GM21447 (cell line): ENCODE results near the gene AUTS2.
"Not testable (repeated sequence)": the region's sequence is repeated elsewhere in the genome, so short reads cannot be mapped to it uniquely, and the experiment has no call there.

Experiments
- ATAC-seq: cut with Tn5 transposase; IDR thresholded peaks from one replicate; pipeline ENCODE4 v1.9.1; 2021; ENCODE audit not compliant: unreplicated experiment

AUTS2 gene

DNA sequence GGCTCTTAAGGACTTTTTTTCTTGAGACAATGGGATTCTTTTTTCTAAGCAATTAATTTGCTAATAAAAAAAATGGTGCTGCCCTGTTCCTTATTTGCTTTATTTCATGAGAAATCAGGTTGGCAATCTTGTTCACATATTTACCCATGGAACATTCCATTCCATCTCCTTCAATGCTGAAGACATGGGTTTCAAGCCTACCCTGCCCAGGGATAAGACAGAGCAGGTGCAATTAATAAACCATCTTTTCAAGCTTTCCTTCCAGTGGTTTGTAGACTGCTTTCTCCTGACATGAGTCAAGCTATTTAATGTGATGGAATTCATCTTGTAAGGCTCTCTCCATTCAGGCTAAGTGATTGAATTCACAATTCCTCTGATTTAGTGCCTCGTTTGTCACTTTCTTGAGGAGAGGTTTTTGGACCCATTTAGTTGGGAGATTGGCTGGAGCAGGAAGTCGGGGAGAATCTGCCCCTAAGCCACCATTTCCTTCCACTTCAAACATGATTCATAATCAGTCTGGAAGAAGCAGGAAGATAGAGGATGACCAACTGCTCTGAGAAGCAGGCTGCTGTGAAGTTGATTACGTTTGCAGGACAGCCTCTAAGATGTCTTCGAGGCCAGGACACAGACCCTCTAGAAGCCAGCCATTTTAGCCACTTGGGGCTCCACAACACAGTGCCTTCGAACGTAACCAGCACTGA is 981.3 kb downstream of the AUTS2 start:
- no peak for ATAC-seq

DNA sequence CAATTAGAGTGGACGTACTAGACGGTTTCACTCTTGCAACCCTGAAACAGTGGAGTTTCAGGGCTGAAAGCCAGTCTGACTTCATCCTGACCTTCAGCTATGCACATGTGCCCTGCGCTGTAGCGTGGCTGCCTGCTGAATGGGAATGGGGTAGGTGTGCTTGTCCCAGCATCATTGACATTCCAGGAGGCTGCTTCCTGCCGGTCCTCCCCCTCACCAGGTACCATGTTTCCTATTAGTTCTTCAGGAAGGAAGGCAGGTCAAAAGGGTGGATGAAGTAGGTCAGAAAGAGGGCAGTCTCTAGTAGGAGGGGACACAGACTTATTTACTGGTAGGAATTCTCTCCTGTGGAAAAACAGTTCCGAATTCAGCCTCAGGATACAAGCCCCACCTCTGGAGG is 981.9 kb downstream of the AUTS2 start:
- no peak for ATAC-seq

GRCh38 chr7:70582927-70583895 is 984.9 kb downstream of the AUTS2 start:
- no peak for ATAC-seq

GRCh38 chr7:70583965-70584883 is 985.9 kb downstream of the AUTS2 start:
- ATAC-seq: no peak

GRCh38 chr7:70585071-70585470 is 986.8 kb downstream of the AUTS2 start:
- no peak for ATAC-seq

DNA sequence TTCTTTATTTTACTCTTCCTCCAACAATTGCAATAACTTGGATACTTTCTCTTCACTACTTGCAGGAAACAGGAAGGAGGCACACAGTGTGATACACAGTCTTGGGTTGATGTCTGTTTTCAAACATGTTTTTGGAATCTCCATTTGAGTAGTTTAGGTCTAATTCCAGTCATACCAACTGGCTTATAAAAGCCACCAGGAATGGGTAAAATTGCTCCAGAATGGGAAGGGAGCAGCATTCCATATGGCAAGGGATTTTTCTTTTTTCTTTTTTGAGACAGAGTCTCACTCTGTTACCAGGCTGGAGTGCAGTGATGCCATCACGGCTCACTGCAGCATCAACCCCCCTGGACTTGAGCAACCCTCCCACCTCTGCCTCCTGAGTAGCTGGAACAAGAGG is 988.5 kb downstream of the AUTS2 start:
- no peak for ATAC-seq

DNA sequence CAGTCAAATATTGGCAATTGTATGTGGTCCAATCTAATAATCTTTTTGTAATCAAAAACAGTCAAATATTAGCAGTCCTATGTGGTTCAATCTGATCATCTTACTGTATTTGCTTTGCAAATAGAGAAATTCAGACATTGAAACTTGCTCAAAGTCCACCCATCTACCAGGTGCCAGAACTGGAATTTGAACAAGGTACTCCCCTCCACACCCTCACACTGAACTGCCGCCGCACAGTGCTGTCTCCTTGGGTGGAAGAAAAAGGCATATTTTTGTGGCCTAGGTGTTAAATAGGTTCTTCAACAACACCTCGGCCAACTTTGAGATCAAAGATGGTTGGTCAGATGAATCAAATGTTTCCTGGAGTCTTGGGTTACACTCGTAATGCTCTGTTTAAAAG is 989.5 kb downstream of the AUTS2 start:
- no peak for ATAC-seq

DNA sequence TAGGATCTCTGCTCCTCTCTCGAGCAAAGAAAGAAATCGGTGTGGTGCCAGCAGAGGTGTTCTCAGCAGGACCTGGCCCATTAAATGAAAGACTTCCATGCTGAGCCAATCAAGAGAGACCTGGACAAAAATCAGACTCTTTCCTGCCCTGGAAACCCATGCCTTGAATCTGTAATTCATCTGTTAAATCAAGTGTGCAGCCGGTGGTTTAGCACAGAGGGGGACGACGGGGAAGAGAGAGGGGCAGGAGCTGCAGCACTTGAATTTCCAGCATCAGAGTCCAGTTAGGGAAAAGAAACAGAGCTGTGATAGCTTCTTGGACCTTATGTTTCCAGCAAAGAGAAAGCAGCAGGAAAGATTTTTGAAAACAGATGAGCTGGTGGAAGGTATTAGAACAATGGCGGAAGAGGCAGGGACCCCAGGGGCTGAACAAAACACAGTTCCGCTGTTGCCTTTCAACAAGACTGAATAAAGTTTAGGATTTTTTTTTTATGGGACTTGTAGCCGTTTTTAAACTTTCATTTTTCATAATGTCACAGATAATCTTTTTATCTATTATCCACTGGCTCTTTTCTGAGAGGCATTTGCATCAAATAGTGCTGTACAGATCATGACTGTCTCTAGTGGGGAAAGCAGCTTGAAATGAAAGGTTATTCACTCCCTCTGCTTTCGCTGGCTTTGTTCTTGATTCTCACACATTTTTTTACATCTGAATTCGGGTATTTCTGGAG is 990.1 kb downstream of the AUTS2 start:
- no peak for ATAC-seq

DNA sequence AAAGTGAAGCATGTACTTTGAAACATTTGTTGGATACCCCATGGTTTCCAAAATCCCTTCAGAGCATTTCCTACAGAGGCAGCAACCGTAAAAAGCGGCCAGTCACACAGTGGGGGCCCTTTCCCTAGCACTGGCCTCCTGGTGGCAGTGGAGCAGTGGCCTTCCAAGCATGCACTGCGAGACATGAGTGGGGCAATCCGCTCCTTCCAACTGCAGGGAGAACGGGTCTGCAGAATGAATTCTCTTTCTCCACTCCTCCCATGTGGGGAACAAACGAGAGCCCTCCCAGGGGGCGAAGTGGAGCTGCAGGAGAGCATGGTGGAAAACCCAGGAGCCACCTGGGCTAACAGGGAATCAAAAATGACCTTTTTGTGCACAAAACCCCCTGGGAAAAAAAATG is 990.7 kb downstream of the AUTS2 start:
- no peak for ATAC-seq

DNA sequence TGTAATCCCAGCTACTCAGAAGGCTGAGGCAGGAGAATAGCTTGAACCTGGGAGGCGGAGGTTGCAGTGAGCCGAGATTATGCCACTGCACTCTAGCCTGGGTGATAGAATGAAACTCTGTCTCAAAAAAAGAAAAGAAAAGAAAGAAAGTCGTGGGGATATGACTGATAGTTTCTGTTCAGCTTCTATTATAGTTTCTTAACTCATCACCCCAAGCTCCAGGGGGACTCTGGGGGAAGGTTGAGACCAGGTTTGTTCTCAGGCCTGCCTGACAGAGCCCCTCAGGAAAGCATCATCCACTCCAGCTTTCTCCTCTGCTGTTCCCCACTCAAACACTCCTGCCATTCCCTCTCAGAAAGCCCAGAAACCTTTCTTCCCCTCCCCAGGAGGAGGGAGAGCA is 991.3 kb downstream of the AUTS2 start:
- no peak for ATAC-seq

GRCh38 chr7:70590126-70590854 is 992.0 kb downstream of the AUTS2 start:
- ATAC-seq: no peak

GRCh38 chr7:70591643-70592042 is 993.4 kb downstream of the AUTS2 start:
- ATAC-seq: no peak

DNA sequence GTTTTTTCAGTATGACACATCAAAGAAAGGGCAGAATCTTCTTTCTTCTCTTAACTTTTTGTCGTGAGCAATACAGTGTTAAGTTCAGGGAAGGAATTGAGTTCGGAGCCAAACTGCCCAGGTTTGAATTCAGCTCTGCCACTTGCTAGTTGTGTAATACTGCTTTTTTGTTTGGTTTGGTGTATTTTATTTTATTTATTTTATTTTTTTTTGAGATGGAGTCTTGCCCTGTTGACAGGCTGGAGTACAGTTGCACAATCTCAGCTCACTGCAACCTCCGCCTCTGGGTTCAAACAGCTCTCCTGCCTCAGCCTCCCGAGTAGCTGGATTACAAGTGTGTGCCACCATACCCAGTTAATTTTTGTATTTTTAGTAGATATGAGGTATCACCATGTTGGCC is 993.9 kb downstream of the AUTS2 start:
- no peak for ATAC-seq

- ATAC-seq: no peak
These were observed 995.9 kb downstream of the AUTS2 start for GRCh38 chr7:70594170-70594569.

DNA sequence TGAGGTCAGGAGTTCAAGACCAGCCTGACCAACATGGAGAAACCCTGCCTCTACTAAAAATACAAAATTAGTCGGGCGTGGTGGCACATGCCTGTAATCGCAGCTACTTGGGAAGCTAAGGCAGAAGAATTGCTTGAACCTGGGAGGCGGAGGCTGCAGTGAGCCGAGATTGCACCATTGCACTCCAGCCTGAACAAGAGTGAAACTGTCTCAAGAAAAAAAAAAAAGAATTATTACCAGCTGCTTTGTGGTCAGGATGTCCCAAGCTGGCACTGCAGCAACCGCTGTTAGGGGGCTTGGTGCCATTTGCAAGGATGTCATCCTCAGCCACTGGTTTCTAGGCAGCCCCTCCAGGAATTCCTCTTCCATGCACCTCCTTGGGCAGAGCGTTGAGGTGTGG is 996.6 kb downstream of the AUTS2 start:
- not testable (repeated sequence) for ATAC-seq

GRCh38 chr7:70595370-70595754 is 997.1 kb downstream of the AUTS2 start:
- ATAC-seq: no peak

DNA sequence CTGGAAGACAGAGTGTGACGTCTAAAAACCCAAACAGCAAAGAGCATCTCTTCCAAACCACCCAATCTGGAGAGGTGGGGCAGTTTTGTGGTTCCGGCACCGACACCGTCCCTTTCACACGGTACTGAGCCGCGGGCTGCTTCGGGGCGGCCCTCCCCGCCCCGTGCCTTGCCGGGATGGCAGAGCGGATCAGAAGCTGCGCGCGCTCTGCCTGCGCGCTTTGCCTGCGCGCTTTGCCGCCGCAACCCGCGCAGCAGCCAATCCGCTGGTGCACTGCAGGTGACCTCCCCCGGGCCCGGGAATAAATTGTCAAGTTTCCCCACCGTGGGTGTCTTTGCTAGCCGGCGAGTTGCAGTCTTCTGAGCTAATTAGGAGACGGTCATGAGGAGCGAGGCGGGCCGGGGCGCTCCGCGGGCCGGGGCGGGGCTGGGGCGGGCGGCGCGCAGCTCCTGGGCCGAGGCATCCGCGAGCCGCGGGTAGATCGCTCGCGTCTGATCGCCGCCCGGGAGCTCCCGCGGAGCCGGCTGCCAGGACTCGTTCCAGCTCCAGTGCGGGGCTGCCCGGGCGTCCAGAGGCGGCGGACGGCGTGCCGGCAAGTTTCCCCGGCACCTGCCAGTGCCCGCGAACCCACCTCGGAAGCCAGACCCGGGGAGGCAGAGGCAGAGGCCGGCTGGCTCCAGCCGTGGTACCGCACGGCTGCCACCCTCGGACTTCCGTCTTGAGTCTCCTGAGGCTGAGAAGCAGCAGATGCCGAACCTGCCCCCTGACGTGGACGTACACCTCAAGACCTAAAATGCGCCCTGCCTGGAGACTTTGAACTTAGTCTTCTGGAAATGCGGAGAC is 997.7 kb downstream of the AUTS2 start:
- no peak for ATAC-seq

- no peak for ATAC-seq
These were observed 998.3 kb downstream of the AUTS2 start for GRCh38 chr7:70596598-70596913.

- ATAC-seq: no peak
These were observed 998.8 kb downstream of the AUTS2 start for GRCh38 chr7:70597066-70597465.
